CD4-positive, alpha-beta T cell treated with Interleukin-15 for 4 hours (primary cell): Measurements from ENCODE around the gene YPEL1.
"Not testable (repeated sequence)": the region's sequence is repeated elsewhere in the genome, so short reads cannot be mapped to it uniquely, and the experiment has no call there.

Experiments used
- DNase-seq: peaks from one replicate; pipeline ENCODE4 v3.0.0-alpha.2; 2020; ENCODE audit warnings: low spot score

The YPEL1 gene

DNA sequence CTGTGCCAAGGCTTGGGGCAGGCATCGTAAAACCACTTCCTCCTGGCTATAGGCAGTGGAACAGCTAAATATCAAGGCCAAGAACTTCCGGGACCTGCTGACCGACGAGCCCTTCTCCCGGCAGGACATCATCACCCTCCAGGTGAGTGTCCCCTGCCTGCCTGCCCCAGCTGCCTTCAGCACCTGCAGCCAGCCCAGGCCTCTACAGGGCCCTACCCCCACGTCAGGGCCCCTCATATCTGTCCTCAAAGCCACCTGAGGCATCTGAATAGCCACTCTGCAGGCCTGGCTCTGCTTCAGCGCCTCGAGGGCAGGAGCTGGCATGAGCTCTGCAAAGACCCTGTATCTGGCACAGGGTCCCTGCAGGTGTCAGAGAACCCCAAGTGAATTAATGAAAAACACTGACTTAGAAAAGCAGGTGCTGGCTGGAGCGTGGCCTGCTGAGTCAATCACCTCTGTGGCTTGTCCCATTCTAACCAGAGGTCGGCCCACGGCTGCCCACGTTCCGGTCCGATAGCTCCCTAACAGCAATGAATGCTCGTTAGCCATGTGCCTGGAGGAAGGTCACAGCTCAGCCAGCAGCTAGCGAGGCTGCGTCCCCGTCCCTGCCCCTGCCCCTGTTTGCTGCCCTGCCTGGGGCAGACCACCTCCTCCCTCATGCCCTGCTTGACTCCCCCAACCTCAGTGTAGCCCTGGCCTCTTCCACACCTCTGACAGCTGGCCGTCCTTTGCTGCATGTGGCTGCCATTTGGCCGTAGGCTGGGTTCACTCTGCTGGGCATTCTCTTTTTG lies 53.0 kb downstream of the YPEL1 start:
- no peak for DNase-seq

DNA sequence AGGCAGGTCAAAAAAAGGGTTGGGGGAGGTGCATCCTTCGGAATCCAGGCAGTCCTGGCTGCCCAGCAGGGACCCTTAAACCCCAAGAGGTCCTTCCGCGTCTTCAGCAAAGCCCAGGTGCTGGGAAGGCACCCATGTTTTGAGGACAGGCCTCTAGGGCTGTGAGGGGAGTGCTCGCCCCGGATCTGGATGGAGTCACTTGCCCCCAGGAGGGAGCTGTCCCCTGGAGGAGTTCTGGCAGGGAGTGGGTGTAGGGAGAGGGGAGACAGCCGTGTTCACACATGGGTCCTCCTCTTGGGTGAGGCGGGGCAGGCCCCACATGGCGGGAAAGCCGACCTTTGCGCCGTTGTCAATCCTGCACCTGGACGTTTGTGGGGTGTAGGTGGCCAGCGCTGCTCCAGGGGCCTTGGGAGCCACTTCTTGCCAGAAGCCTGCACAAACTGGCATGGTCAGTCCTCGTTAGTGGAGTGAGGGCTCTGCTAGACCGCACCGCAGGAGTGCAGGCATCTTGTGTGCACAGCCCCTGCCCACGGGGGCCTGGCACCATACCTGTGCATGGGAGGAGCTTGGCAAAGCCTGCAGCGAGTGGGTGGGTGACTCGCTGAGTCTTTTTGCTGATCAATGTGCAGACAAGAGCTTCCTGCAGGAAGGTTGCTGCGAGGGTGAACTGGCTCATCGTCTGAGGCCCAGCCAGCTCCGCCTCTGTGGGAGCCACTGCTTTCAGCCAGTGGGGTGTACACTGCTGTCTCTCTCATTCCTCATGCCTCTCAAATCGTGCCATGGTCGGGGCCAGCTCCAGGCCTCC lies 53.8 kb downstream of the YPEL1 start:
- DNase-seq, result no peak

DNA sequence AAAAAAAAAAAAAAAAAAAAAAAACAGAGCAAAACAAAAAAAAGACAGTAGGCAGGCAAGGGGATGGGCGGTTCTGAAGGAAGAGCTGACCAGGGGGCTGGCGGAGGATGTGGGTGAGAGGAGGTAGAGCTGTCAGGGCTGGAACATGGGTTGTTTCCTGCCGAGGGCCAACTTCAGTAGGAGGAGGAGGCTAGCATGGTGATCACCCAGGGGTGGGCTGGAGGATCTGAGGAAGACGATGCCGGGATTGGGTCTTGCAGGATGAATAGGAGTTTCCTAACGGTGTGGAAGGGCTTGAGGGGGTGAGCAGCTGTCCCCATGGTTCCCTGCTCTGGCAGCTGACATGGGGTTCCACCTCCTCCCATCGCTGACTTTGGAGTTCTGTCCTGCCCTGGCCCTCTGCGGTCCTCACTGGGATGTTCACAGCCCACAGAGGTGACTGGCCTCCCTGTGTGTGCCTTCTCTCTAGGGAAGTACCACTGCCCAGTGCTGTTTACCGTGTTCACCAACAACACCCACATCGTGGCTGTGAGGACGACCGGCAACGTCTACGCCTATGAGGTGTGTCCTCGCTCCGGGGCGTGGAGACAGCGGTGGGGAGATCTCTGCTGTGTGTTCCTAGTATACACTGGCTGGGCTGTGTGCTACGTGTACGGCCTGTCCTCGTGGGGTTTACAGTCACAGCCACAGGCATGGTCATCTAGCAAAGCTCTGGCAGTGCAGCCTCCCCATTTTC lies 54.6 kb downstream of the YPEL1 start:
- DNase-seq, result no peak

DNA sequence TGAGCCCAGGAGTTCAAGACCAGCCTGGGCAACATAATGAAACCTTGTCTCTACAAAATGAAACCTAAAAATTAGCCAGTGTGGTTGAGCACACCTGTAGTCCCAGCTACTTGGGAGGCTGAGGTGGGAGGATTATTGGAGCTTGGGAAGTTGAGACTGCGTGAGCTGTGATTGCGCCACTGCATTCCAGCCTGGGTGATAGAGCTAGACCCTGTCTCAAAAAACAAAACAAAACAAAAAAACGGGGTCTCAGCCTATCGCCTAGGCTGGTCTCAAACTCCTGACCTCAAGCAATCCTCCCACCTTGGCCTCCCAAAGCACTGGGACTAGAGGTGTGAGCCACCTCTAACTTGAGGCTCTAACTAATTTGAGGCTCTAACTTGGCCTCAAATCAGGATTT lies 56.2 kb downstream of the YPEL1 start:
- DNase-seq, result no peak

DNA sequence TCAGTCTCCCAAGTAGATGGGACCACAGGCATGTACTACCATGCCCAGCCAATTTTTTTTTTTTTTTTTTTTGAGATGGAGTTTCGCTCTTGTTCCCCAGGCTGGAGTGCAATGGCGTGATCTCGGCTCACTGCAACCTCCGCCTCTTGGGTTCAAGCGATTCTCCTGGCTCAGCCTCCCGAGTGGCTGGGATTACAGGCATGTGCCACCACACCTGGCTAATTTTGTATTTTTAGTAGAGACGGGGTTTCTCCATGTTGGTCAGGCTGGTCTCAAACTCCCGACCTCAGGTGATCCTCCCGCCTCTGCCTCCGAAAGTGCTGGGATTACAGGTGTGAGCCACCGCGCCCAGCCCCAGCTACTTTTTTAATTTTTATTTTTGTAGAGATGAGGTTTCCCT lies 56.8 kb downstream of the YPEL1 start:
- DNase-seq, result not testable (repeated sequence)

DNA sequence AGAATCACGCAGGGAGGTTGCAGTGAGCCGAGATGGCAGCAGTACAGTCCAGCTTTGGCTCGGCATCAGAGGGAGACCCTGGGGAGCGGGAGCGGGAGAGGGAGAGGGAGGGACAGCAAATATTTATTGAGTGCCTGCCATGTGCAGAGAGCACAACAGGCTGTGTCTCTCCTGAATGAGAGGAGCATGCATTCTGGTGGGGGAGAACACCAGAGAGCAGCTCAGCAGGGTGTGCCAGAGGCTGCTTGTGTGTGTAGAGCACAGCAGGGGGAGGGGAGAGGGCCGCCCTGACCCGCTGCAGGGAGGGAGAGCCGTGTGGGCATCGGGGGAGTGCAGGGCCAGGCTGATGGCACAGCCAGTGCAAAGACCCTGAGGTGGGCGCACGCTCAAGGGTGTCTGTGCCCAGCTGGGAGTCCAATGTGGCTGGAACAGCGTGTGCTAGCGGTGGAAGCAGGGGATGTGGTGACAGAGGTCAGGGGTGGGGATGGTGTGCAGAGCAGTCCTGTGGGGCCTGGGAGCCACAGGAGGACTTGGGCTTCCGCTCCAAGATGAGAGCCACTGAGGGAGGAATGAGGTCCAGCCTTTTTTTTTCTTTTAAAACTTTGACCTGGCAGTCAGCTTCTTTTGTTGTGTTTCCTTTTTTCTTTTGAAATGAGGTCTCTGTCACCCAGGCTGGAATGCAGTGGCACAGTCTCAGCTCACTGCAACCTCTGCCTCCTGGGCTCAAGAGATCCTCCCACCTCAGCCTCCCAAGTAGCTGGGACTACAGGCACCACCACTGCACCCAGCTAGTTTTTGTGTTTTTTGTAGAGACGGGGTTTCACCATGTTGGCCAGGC lies 57.8 kb downstream of the YPEL1 start:
- no peak for DNase-seq

DNA sequence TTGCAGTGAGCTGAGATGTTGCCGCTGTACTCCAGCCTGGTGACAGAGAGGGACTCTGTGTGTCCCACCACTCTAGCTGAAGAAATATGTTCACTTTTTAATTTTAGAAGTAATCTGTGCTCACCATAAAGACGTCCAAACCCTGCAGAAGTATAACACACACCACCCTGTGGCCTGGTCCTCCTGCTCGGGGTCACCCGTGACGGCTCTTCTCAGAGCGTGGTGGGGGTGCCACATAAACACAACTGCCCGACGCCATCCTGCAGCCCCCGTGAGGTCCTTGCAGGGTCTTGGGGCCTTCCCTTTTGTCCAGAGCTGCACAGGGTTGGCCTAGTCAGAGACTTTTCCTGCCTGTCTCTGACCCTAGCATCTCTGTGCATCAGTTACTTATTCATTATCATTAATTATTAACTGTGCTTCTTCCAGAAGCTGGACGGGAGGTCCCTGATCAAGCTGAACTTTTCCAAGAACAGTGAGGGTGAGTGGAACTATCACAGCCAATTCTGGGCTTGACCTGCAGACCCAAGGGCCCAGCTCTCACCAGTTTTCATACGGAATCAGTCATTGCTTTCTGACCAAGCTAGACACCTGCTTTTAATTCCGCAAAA lies 60.9 kb downstream of the YPEL1 start:
- DNase-seq, result no peak

DNA sequence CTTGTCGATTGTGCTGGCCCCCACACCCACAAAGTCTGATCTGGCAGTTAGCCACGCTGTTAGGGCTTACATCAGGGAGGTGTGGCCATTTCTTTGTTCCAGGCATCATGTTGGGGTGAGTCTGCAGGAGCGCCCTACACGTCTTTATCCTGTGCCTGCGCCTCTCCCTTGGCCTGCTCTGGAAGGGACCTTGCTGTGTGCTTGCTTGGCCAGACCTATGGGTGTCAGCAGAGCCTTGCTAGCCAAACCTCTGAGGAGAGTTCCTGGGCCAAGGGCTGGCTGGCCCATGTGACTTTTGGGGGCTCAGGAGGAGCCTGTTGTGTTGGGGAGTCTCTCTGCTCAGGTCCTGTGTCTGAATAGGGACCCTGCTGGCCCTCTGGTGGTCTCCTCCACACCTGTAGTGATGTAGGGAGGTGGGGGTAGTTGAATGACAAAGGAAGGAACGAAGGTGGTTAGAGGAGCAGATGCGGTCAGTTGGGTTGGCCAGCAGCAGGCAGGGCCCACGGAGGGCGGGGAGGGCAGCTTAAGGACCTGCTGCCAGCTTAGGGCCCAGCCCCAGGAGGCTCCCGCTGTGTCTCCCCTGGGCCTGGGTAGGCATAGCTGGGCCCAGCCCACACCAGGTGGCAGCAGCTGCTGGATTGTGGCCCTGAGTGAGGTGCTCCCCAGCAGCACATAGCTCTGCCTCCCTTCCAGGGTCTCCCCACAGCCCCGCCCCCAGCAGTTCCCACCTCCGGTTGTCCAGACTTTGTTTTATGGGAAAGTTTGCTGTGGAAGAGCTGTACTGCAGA lies 61.9 kb downstream of the YPEL1 start:
- DNase-seq, result no peak

DNA sequence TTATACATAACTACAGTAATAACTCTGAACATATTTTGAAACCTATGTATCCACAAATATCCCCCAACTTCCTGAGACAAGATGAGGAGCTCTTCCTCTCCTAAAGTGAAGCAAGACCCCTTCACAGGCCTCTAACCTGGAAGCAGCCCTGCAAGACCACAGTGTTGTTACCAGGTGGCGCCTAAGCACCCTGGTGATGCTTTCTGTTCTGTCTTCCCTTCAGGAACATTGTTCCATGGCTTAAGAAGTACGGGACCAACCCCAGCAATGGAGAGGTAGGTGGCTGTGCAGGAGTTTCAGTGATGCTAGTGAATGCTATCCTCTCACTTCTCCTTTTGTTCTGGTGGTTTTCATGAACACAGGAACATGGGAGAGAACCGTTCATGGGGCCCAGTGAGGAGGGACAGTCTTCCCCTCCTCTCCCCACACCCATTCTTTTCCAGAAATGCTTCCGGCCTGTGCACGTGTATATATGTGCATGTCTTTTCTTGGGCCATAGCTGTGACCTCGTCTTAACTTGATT lies 63.4 kb downstream of the YPEL1 start:
- DNase-seq, result no peak

DNA sequence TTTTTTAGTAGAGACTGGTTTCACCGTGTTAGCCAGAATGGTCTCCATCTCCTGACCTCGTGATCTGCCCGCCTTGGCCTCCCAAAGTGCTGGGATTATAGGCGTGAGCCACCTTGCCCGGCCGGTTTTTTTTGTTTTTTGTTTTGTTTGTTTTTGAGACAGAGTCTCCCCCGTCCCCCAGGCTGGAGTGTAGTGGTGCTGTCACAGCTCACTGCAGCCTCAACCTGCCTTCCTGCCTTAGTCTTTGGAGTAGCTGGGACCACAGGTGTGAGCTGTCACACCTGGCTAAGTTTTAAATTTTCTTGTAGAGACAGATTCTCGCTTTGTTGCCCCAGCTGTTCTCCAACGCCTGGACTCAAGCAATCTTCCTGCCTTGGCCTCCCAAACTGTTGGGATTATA lies 66.6 kb downstream of the YPEL1 start:
- DNase-seq, result no peak

DNA sequence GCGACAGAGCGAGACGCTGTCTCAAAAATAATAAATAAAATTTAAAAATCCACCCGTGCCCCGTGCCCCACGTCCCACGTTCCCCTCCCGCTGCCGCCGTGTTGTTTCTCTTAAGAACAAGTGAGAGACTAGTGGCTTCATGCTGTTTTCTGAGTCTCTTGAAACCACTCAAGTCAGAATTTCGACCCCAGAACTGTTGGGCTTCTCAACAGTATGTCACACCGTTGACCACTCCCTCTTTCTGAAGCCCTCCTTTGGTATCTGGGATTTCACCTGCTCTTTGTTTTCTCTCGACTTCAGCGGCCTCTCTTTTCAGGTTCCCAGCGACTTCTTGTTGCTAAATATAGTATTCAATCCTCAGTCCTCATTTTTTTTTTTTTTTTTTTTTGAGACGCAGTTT lies 68.8 kb downstream of the YPEL1 start:
- no peak for DNase-seq

DNA sequence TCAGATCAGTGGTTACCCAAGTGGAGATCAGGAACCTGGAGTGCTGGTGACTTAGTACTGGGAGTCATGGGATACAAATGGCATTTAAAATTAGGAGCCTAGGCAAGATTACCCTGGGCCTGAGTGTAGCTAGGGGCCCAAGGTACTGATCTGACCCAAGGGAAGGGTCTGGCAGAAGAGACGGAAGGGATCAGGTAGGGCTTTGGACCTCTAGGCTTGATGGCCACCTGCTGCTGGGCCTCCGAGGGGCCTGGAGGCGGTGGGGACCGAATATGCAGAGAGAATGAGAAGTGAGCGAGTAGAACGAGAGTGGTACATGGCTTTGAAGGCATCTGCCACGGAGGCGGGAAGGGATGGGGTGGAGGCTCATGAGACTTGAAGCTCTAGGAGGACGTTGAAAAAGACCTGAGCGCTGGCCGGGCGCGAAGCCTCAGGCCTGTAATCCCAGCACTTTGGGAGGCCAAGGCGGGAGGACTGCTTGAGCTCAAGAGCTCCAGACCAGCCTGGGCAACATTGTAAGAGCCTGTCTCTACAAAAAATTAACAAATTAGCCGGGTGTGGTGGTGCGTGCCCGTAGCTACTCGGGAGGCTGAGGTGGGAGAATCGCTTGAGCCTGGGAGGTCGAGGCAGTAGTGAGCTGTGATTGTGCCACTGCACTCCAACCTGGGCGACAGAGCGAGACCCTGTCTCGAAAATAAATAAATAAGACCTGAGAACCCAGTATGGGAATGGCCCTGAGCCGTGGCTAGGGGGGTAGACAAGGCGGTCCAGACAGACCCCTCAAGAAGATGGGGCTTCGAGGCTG lies 70.3 kb downstream of the YPEL1 start:
- no peak for DNase-seq

DNA sequence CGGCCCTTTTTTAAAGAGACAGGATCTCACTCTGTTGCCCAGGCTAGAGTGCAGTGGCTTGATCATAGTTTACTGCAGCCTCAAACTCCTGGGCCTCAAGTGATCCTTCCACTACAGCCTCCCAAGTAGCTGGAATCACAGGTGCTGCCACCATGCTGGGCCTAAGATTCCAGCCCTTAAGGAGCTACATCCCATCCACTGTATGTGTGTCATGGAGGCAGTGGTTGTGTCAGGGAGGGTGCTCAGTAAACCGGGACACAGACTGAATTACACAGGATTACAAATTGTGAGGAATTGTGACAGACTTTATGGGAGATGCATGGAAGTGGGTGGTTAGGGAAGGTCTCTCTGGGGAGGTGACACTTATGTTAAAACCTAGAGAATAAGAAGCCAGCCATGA lies 71.9 kb downstream of the YPEL1 start:
- DNase-seq, result no peak

DNA sequence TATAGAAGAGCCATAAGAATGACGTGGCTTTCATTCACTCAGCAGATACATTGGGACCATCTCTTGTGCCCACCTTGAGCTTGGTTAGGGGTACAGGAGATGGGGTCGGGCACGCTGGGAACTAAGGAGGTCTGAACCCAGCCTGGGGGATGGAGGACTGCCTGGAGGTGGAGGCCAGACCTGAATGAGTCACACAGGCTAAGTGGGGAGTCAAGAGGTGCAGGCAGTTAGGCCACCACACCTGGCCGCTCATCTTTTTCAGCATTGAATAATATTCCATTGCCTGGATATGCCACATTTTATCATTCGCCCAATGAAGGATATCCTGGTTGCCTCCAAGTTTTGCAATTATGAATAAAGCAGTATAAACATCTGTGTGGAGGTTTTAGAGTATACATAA lies 73.6 kb downstream of the YPEL1 start:
- DNase-seq, result no peak

DNA sequence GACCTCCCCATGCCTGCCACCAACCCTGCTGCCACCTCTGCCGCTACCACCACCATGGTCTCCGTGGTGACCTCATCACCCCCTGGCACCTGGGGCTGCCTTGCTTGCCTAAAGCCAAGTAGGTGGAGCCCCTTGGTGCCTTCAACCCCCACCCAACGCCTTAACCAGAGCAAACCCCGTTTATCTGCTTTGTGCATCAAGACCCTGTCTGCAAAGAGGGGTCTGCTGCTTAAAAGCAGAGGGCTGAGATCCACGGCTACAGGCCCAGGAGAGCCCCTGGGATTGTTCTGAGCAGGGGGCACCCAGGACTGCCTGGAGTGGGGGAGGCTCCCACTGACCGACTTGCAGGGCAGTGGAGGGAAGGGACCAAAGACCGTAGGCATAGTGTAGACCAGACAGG lies 74.7 kb downstream of the YPEL1 start:
- DNase-seq, result no peak

DNA sequence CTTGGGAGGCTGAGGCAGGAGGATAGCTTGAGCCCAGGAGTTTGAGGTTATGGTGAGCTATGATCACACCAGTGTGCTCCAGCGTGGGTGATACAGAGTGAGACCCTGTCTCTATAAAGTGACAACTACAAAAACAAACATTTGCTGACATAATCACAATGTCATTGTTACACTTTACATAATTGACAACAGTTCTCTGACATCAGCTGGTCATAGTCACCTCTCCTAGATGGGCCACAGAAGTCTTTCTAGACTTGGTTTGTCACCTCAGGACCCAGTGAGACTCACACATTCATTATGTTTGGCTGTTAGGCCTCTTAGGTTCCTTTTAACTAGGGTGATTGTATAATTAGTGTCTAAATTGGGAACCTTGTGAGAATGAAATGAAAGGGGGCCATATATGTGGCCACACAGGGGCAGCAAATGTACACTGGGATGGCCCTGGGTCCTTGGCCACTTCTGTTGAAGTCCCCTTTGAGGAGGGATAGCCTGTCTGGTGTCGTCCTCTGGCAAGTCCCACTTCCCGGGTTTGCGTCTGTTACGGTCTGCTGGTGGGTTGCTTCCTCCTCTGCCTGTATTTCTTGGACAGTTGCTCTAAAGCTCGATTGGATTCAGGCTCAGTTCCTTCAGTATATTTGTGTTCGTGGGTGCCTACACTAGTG lies 75.6 kb downstream of the YPEL1 start:
- no peak for DNase-seq

DNA sequence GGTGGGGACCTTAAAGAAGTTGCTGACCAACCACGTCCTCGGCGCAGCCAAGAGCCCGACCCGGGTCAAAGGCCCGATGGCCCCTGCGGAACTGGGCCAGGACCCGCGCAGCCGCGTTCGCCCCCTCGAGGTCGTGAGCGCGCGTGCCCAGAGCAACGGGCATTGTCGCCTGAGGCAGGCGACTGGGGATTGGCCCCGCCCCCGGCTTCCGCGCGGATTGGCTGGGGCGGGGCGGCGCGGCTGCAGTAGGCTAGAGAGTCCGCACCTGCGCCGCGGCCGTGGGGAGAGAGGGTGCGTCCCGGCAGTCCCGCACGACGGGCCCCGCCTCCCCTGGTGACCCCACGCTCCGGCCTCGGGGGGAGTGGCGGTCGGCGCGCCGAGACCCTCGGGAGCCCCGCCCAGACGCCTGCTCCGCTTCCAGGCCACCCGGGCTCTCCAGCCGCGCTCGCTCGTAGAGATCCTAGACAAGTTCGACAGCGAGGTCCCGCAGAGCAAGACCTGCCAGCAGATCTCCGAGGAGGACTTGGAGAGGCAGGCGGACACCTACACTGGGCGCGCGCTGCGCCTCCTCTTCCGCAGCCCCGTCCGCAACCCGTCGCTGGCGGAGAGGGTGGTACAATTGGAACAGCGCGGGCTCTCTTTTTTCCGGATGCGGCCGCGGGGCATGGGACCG lies 78.1 kb downstream of the YPEL1 start:
- DNase-seq, result peak; percentile 70

DNA sequence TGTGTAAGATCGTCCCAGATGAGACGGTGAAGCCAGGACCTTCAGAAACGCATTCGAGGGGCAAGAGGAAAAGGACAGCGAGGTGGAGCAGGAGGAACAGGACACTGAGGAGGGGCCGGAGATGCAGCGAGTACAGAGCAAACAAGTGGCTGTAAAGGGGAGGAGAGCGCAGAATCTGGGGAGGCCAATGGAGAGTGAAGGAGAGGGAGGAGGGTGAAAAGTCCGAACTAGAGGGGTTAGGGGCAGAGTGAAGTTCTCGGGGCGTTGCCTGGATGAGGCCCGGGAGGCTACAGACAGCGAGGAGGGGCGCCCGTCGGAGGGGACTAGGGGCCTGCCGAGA lies 78.6 kb downstream of the YPEL1 start:
- DNase-seq, result no peak
